KOPT-K1 (cell line): ENCODE measurements around the gene AFF2.

Experiments
- H3K27ac ChIP-seq: fragments of 200-600 bp; sonication (generic); 2 replicates; pipeline ENCODE4 v1.5.1; 2016; ENCODE audit warnings: antibody characterized with exemption, mild to moderate bottlenecking, low read depth, low read length; ENCODE audit not compliant: poor library complexity, severe bottlenecking
- H3K36me3 ChIP-seq: fragments of 200-600 bp; sonication (generic); 2 replicates; pipeline ENCODE4 v1.5.1; 2017; ENCODE audit warnings: antibody characterized with exemption, mild to moderate bottlenecking, low read length, moderate library complexity; ENCODE audit not compliant: insufficient read depth
- H3K9me3 ChIP-seq: fragments of 200-600 bp; sonication (generic); 2 replicates; pipeline ENCODE4 v1.5.1; 2017; ENCODE audit warnings: antibody characterized with exemption, low read length, mild to moderate bottlenecking; ENCODE audit not compliant: insufficient read depth, poor library complexity, severe bottlenecking

The AFF2 gene

DNA sequence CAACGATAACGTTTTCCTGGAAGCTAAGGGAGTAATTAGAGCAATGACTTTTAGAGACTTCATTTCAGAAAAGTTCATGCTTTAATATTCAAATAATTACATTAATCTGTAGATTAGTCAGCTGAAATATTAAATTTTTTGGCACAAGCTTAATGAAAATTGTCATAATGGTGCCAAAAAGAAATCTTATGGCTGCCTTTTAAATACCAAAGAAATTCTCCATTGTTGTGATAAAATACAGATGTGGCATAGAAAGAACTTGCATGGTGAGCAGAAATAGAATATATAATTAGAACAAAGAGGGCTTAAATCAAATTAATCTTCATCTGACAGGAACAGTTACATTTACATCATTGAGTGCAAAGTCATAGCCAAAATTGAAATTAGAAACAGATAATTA lies 263.5 kb downstream of the AFF2 start:
- Histone ChIP-seq H3K27ac (no peak overlapping the region), H3K9me3 (no peaks in the 10 kb centered on the region), H3K36me3 (no peaks in the 10 kb centered on the region)

DNA sequence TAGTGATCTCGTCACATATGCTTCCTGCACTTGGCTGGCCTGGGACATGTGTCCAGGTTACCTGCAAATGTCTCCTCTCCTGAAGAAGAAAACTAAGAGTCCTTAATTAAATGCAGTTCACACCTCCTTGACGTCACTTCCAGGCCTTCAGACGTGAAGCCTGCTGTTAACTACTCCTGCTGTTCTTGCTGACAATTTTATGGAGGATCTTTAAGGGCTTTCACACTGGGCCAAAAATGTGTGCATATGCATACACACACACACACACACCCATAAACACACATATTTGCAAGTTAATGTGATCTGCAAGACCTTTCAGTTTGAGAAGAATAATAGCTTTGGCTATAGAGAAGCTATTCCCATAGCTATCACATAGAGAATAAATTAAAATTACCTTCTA lies 267.9 kb downstream of the AFF2 start:
- H3K36me3 ChIP-seq, result no peaks in the 10 kb centered on the region
- no peak overlapping the region for H3K27ac ChIP-seq

DNA sequence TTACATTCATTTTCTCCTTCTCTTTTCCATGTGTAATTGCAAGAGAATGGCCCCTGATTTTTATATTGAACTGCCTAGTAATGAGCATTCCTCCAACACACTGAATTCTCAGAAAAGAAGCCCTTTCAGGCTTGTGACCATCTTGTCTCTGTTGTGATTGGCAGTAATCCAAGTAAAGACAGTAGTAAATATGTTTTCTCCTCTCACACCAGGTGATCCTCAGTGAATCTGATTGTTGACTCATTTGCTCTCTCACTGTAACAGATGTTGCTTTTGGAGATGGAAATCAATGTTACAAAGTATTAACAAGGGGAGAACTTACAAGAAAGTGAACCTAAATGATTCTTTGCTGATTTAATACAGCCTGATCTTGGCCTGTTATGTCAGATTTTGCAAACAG lies 271.0 kb downstream of the AFF2 start:
- Histone ChIP-seq H3K27ac (no peak overlapping the region), H3K9me3 (no peaks in the 10 kb centered on the region), H3K36me3 (no peaks in the 10 kb centered on the region)

More for the DNA sequence above, 267.9 kb downstream of the AFF2 start:
- no peaks in the 10 kb centered on the region for H3K9me3 ChIP-seq

DNA sequence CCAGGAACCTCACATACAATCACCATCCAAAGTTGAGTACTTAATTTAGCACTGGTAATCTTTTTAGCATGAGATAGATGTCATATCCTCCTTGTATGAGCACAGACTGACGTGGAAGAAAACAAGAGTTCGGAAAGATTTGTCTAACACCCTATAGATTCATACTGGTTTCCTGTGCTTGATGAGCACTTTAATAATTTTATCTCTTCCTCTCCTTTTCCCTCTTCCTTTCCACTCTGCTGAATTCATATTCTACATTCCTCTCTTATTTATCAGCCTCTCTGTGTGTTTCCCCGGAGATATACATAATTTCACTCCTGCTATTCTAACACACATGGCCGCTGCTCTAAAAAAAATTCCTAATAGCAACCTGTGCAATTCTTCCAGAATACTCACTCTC lies 273.9 kb downstream of the AFF2 start:
- H3K36me3 ChIP-seq, result no peaks in the 10 kb centered on the region
- H3K27ac ChIP-seq, result no peak overlapping the region
- no peaks in the 10 kb centered on the region for H3K9me3 ChIP-seq

DNA sequence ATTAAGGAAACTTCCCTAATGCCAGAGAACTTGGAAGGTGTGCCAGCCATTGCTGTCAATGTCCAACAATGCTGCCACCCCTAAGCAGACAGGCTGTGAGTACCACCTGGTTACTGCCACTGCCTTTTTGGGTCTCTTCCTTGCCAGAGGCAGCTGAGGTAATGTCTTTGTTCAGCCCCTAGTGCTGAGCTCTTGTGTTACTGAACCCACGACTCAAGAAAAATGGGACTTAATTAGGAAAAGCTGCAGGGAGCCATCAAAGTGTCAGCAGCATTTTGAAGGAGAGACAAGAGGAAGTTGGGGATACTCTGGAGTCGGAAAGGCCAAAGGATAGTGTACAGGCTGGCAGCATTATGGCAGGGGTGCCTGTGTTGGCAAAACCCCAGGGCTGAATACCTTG lies 283.7 kb downstream of the AFF2 start:
- Histone ChIP-seq H3K9me3 (no peaks in the 10 kb centered on the region), H3K36me3 (no peaks in the 10 kb centered on the region), H3K27ac (no peak overlapping the region)

DNA sequence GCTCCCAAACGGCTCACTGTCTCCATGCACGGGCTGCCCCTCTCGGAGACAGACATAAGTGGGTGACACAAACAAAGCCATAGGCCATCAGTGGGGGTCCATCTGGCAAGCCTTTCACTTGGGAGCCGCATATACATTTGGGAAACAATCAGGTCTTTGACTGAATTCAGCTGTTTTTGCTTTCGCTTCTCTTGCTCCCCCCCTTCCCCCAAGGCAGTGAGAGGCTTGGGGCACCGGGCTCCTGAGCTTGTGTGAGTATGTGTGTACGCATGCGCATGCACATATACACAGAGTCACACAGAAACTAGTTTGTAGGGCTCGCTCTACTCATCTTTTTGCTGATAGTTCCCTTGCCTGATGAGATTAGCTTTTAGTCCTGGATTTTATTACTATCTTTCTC lies 284.4 kb downstream of the AFF2 start:
- no peaks in the 10 kb centered on the region for H3K9me3 ChIP-seq
- H3K36me3 ChIP-seq, result no peaks in the 10 kb centered on the region
- H3K27ac ChIP-seq, result no peak overlapping the region

DNA sequence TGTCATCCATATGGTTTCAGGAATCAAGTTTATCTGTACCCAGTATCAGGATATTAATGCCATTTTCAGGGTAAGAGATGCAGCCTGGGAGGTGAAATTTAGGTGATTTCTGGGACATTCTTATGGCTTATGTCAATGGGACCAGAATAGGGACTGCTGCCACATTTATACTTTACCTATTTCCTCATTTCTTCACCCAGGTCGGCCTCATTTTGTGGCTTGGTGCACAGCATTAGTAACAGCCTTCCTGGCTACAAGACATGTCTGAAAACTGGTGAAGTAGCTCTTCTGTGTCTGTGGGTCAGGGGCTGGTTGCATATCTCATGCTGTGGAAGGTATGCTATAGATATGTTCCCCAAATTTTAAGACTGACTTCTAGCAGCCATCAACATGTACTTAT lies 284.8 kb downstream of the AFF2 start:
- H3K9me3 ChIP-seq, result no peaks in the 10 kb centered on the region
- H3K27ac ChIP-seq, result no peak overlapping the region
- no peaks in the 10 kb centered on the region for H3K36me3 ChIP-seq

DNA sequence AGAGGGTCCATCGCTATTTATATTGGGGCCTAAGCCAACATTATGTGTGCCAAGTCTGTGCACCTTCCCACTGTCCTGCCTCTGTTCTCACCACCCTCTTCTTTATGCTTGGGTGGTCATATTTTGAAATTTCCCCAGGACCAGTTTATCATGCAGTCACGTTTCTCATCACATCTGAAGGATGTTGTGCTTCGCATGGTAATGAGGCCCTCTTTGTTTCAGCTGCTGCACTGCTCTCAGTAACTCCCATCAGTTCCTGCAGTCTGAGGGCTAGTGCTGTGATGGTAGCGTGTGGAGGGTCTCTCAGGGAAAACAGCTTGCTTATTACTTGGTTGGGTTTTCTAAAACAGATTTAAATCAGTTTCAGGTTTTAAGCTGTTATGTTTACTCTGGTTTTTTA lies 288.0 kb downstream of the AFF2 start:
- Histone ChIP-seq H3K27ac (no peak overlapping the region), H3K9me3 (no peaks in the 10 kb centered on the region), H3K36me3 (no peaks in the 10 kb centered on the region)

DNA sequence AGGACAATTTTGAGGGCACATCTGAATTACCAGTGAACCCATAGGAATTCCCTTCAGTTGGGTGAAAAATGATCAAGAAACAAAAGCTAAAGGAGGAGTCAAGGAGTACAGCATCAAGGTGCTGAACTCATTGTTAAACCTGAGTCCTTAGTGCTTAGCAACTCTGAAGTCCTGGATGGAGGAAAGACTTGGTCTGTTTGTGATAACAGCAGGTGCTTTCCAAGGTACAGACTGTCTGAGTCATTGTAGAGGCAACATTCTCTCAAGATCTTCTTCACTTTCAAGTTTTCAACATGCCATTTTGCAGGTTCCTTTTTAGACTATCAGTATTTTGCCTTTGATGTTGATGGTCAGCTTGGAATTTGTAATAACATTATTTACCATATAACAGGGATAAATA lies 293.9 kb downstream of the AFF2 start:
- H3K9me3 ChIP-seq, result no peaks in the 10 kb centered on the region
- H3K36me3 ChIP-seq, result no peaks in the 10 kb centered on the region
- H3K27ac ChIP-seq, result no peak overlapping the region

DNA sequence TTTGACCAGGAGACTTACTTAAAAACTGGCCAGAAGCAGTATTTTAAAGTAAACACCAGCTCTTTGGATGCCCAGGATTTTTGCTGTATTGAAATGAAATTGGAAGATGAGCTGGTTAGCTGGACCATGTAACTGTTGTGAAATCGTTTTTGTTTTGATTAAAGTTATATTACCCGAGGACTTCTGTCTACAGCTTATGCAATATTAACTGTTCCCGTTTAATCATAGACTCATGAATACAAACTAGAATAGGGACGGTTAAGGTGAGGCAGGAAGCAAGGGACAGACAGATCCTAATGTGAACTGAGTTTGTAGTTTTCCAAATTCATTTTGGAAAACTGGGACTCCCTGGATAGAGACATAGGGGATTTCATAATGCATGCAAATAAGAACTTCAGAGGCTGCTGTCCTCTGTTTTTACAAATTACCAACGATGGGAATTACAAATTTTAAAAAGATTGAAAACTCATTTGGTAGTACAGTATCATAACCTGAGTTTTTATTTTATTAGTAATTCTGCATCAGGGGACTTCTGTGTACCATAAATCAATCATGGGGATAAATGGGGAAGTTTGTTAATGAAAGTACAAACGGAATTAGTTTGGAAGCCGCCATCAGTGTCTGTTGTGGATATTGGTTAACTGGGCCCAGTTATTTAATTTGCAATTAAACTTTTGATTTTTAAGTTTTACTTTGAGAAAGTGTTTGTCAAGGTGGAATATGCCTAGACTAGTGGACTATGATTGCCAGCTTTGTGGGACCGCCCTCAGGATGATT lies 304.4 kb downstream of the AFF2 start:
- no peak overlapping the region for H3K27ac ChIP-seq
- no peaks in the 10 kb centered on the region for H3K9me3 ChIP-seq
- H3K36me3 ChIP-seq, result no peaks in the 10 kb centered on the region

DNA sequence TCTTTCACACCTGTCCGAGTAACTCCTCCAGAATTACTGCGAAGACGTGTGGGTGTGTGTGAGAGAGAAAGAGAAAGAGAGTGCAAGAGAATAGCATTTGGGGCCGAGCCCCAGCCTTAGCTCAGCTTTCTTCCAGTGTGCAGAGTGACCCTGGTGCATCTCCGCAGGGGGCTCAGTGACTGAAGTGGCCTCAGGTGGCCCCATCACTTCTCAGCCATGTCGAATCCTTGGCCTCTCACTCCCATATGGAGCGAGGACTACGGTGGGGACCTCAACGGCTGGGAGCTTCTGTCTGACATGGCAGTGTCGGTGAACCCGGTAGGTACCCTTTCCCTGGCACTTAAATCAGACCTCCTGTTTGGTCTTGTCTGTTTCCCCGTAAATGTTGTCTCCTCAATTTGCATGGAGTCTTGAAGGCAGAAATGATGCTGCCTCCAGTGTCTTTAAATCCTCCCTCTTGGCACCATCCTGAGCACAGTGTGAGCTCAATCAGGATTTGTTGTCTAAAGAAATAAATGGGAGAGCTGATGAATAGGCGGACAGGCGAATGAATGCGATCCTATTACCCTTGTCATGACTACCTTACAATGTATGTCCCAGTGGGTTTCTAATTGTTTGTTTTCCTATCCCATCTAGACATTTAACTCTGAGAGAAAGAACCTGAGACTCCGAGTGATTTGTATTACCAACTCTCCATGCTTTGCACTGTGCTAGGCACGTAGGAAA lies 305.9 kb downstream of the AFF2 start:
- no peaks in the 10 kb centered on the region for H3K9me3 ChIP-seq
- no peaks in the 10 kb centered on the region; the same call in 1 of the 2 replicates for H3K36me3 ChIP-seq
- H3K27ac ChIP-seq, result no peak overlapping the region

DNA sequence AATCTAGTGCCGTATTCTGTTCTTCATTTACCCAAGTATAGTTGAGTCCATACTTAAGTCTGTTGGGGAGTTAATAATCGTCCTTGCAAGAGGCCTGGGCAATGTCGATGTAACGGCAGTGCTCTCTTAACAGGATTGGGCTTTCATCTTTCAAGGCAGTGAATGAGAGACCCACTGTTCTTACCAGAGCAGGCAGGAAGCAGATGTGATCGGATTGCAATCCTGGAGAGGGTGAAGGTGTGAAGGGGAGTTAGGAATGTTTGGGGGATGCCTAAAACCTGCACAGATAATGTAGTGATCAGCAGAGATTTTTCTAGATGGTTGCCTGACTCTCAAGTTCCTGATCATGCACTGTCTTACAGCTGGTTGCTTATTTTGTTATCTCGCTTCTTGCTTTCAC lies 308.4 kb downstream of the AFF2 start:
- no peak overlapping the region for H3K27ac ChIP-seq
- H3K36me3 ChIP-seq, result no peaks in the 10 kb centered on the region; the same call in 1 of the 2 replicates
- H3K9me3 ChIP-seq, result no peaks in the 10 kb centered on the region

DNA sequence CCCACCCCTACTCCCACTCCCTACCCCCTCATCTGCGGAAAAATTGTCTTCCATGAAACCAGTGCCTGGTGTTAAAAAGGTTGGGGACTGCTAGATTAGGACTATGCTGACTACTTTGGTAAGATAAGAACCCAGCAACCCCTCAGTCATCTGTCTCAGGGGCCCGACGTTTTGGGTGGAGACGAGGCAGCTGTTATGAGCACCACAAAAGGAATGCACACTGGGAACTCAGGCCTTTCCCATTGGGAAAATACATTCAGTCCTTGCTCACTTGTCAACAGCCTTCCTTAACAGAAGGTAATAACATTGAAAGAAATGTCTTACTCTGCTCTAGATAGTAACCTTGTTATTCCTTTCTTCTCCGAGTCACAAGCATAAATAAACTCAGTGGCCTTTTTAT lies 310.8 kb downstream of the AFF2 start:
- no peaks in the 10 kb centered on the region for H3K9me3 ChIP-seq
- H3K27ac ChIP-seq, result no peak overlapping the region
- H3K36me3 ChIP-seq, result no peaks in the 10 kb centered on the region; the same call in 1 of the 2 replicates

DNA sequence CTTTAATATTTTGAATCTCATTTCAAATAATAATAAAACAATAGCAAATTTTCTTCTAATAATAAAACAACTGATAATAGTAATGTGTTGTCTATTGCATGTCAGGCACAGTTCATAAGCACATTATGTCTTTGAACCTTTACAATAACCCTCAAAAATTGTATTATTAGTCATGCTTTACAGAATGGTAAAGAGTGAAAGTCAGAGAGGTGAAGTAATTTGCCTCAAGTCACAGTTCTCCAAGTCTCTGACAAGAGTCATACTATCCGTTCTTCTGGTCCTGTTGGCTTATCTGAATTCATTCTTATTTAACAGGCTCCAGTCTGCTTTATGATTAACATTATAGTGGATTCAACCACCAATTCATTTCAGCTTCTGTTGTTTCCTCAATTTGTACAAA lies 313.0 kb downstream of the AFF2 start:
- Histone ChIP-seq H3K27ac (no peak overlapping the region), H3K9me3 (no peaks in the 10 kb centered on the region), H3K36me3 (no peaks in the 10 kb centered on the region; the same call in 1 of the 2 replicates)

DNA sequence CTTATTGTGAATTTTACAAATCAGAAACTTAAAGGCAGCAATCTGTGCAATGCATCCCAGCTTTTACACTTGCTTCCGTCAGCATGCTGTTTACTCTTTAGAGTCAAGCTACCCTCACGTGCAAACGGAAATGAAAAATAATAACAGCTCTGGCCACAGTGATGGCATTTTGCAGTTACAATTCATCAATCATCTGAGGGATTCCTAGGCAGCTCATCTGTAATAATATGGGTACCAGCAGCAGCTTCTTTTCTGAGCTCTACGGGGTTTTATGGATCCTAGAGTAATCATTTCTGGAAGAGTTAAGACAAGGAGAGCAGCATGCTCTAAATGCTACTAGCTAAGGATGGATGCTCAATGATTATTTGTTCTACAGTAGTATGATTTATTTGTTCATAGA lies 313.6 kb downstream of the AFF2 start:
- no peak overlapping the region for H3K27ac ChIP-seq
- H3K36me3 ChIP-seq, result no peaks in the 10 kb centered on the region; the same call in 1 of the 2 replicates

More for the DNA sequence above, 313.6 kb downstream of the AFF2 start:
- H3K9me3 ChIP-seq, result no peaks in the 10 kb centered on the region
